Esophagus muscularis mucosa (tissue), 4 donors: ENCODE measurements around the gene TMEM109. TPM values are rescaled to one million over a fixed set of nuclear protein-coding genes. Genes with fewer than 3 reads are reported as not detected.

Source experiments
- DNase-seq: peaks from one replicate; pipeline ENCODE4 v3.0.0-alpha.2; 2017; ENCODE audit errors: extremely low spot score
- H3K27ac ChIP-seq, 4 donors: fragments of 200-600 bp; sonication (generic); replicated peaks in 1 of 4; 1 replicate in 3 of 4; 2 replicates in 1 of 4; pipeline ENCODE4 v1.5.1; 2016 to 2019; ENCODE audit warnings: mild to moderate bottlenecking in 1 of 4
- H3K27me3 ChIP-seq, 4 donors: fragments of 200-600 bp; sonication (generic); one replicate each; pipeline versions ENCODE4 v1.5.1 to v1.6.0; 2016 to 2019
- H3K36me3 ChIP-seq, 4 donors: fragments of 200-600 bp; sonication (generic); one replicate each; pipeline ENCODE4 v1.5.1; 2016 to 2019
- H3K4me1 ChIP-seq, 4 donors: fragments of 200-600 bp; sonication (generic); one replicate each; pipeline ENCODE4 v1.5.1; 2016 to 2019
- H3K4me3 ChIP-seq, 4 donors: fragments of 200-600 bp; sonication (generic); 1 replicate in 2 of 4; 2 replicates in 2 of 4; pipeline ENCODE4 v1.5.1; 2016 to 2019; ENCODE audit warnings: mild to moderate bottlenecking in 4 of 4, moderate library complexity in 1 of 4
- H3K9me3 ChIP-seq, 4 donors: fragments of 200-600 bp; sonication (generic); 1 replicate in 3 of 4; 2 replicates in 1 of 4; pipeline ENCODE4 v1.5.1; 2016 to 2019
- EP300 ChIP-seq: sonication (generic); formaldehyde crosslinking; IDR thresholded peaks from one replicate; pipeline ENCODE4 v1.6.1; 2017; ENCODE audit warnings: antibody characterized with exemption
- POLR2A ChIP-seq: fragments of 450-650 bp; IDR thresholded peaks from one replicate; pipeline ENCODE4 v1.6.1; 2017; ENCODE audit warnings: antibody characterized with exemption, moderate library complexity, mild to moderate bottlenecking, low read depth
- POLR2AphosphoS5 ChIP-seq, 2 donors: sonication (generic); formaldehyde crosslinking; IDR thresholded peaks; one replicate each; pipeline ENCODE4 v1.6.1; 2017; ENCODE audit warnings: antibody characterized with exemption in 2 of 2
- WGBS: methylation state at CpG from one replicate; pipeline ENCODE4 v1.1.5; 2018; 5-methylcytosine and 5-hydroxymethylcytosine counted together
- intact Hi-C: fragments of 100-400 bp; cut with DNase I; formaldehyde crosslinking; loops from one replicate; pipeline ENCODE4 v1.15.1; 2023
- total RNA-seq, 4 donors: library from RNA; depleted of rRNA; stranded (reverse); fragments of >200 nt; gene quantifications; one replicate each; pipeline versions ENCODE4 v1.1.0 to v1.2.1, GENCODE V29; 2016
- TF ChIP-seq, protein P1 (sequence below), 3 experiments: fragments of 200-600 bp in 2 of 3; fragments of 450-650 bp in 1 of 3; sonication (generic) in 2 of 3; IDR thresholded peaks; one replicate each; pipeline ENCODE4 v1.5.1; 2017 to 2019; ENCODE audit warnings: antibody characterized with exemption in 3 of 3, mild to moderate bottlenecking in 2 of 3, moderate library complexity in 1 of 3

TMEM109 gene, protein sequence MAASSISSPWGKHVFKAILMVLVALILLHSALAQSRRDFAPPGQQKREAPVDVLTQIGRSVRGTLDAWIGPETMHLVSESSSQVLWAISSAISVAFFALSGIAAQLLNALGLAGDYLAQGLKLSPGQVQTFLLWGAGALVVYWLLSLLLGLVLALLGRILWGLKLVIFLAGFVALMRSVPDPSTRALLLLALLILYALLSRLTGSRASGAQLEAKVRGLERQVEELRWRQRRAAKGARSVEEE
- total RNA-seq = 100 to 1,000 TPM; 106 to 186 (median 138) TPM

DNA sequence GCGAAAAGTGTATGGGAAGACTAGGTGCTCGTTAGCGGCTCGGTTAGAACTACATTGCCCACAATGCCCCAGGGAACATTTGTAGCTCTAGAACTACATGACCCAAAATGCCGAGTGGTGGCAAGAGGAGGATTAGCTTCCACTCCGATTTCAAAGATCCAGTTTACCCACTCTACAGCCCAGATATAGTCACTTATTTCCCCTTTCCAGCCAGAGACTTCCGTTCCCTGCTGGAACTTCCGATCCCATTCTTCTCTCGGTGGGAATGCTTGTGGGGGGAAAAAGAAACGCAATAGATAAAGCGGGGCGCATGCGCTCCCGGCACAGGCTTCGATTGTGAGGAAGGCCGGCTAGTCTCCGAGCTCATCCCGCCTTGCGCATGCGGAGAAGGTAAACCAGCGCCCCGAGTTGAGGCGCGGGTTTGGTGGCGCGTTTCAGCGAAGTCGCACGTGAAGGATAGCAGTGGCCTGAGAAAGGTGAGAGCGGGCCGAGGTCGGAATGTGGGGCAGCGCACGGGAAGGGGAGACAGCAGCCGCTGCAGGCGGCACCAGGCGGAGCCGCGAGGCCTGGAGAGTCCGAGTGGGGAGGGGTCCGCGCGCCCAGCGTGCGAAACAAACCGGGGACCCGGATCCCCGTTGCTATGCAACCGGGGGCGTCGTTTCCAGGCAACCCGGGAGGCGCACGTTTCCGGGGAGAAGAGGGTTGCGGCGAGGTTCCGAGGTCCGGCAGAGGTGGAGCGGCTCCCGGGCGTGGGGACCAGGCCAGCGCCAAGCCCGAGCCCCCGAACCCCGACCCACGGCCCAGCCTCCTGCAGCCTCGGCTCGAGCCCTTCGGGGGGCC is at the start of gene TMEM109:
TMEM109 (plus strand) TSS at position 366 of the 840 bp plus-strand sequence. CDS start 5,536 bp downstream, outside the sequence.
- DNase-seq = peak; percentile 96
- H3K27ac ChIP-seq = peak within 1 kb of the TSS; percentile 93 to 96 (median 94)
- TF ChIP-seq, protein P1, sequence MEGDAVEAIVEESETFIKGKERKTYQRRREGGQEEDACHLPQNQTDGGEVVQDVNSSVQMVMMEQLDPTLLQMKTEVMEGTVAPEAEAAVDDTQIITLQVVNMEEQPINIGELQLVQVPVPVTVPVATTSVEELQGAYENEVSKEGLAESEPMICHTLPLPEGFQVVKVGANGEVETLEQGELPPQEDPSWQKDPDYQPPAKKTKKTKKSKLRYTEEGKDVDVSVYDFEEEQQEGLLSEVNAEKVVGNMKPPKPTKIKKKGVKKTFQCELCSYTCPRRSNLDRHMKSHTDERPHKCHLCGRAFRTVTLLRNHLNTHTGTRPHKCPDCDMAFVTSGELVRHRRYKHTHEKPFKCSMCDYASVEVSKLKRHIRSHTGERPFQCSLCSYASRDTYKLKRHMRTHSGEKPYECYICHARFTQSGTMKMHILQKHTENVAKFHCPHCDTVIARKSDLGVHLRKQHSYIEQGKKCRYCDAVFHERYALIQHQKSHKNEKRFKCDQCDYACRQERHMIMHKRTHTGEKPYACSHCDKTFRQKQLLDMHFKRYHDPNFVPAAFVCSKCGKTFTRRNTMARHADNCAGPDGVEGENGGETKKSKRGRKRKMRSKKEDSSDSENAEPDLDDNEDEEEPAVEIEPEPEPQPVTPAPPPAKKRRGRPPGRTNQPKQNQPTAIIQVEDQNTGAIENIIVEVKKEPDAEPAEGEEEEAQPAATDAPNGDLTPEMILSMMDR (IDR thresholded peaks at IDR 0.05) = peak in 1 of 3 experiments; percentile 20
- TF ChIP-seq POLR2A (no peak), POLR2AphosphoS5 (IDR thresholded peaks at IDR 0.05) (peak; percentile 84 to 85)
- H3K4me3 ChIP-seq = peak within 1 kb of the TSS; percentile 74 to 92 (median 80)
- peaks cover 0 to 6% (median 0%) of the 10 kb centered on the region in 4 donors for H3K36me3 ChIP-seq
- no peaks in the 10 kb centered on the region for H3K27me3 ChIP-seq
- WGBS = under 1% methylated on average over 50 of the region's 70 CpGs
- intact Hi-C loops = no loop called here
- peaks cover 43 to 57% (median 52%) of the 10 kb centered on the region in 4 donors for H3K4me1 ChIP-seq
- no peaks in the 10 kb centered on the region for H3K9me3 ChIP-seq

DNA sequence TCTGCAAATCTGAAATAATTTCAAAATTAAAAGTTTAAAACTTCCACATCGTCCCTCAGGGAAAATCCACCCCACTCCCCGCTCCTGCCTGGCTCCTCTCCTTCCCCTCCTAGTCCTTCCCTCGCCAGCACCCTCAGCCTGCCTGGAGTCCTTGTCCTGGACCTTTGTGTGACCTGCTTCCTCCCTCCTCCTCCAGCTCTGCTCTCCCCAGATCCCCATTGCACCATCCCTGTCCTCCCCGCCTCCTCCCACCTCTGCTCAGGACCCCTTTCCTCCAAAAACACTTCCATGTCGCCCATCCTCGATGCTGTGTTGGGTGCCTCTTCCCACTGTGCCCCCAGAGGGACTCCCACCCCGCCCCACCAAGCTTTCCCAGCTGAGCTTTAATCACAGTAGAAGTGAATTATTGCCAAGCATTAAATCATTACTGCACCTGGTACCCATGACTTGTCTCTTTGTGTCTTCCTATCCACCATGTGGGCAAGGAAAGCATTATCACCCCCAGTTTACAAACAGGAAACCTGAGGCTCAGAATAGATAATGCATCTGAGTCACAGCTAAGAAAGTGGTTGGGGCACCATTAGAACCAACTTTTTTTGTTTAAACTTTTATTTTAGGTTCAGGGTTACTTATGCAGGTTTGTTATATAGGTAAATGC is 49.0 kb upstream of the TMEM109 start:
- peaks cover 0 to 6% (median 0%) of the 10 kb centered on the region in 4 donors for H3K27me3 ChIP-seq
- no peak for DNase-seq
- WGBS = 78% methylated on average over 7 of the region's 7 CpGs
- intact Hi-C loops = no loop called here
- TF ChIP-seq, protein P1 (IDR thresholded peaks at IDR 0.05) = no peak
- TF ChIP-seq POLR2A (no peak), EP300 (no peak), POLR2AphosphoS5 (IDR thresholded peaks at IDR 0.05) (no peak)
- H3K36me3 ChIP-seq = no peaks in the 10 kb centered on the region
- H3K4me3 ChIP-seq = no peak overlapping the region
- H3K27ac ChIP-seq = no peak overlapping the region
- no peaks in the 10 kb centered on the region for H3K4me1 ChIP-seq
- no peaks in the 10 kb centered on the region for H3K9me3 ChIP-seq

DNA sequence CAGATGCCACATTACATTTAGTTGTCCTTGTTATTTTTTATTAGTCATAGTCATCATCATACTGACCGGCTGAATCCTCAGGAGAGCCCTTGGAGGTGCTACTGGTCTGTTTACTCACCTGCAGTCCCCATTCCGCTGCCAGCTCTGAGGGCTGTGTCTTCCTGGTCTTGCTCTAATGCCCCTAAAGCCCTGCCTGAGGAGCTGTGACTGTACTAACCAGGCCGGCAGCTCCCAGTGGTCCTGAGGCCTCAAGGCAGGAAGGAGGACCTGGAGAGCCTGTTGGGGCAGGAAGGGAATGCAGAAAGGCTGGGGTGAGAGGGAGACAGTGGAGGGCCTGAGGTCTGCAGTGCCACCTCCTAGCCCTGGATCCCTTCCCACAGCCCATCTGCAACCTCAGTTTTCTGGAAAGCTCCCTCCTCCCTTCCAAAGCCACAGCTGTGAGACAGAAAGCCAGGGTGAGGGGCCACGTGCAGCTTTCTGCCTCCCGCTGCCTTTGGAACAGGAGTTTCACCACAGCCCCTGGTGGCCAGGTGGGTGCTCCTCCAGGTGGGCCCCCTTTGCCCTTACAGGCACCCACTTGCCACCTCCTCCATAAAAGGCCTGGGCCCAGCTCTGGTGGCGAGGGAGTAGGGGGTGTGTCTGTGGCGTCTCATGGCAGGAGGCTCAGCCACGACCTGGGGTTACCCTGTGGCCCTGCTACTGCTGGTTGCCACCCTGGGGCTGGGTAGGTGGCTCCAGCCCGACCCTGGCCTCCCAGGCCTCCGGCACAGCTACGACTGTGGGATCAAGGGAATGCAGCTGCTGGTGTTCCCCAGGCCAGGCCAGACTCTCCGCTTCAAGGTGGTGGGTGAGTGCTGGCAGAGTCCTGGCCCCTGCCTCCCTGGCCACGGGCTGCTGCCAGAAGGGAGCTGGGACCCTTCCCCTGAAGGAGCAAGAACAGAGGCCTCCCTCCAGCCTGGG is 46.8 kb upstream of the TMEM109 start, which contains the start of gene ZP1:
ZP1 (plus strand) TSS at position 632 of the 960 bp plus-strand sequence; CDS start at position 652, 20 bp downstream.
- H3K9me3 ChIP-seq = no peaks in the 10 kb centered on the region
- no peak within 1 kb of the TSS for H3K27ac ChIP-seq
- no peaks in the 10 kb centered on the region for H3K36me3 ChIP-seq
- intact Hi-C loops = no loop called here
- DNase-seq = no peak
- TF ChIP-seq POLR2A (no peak), EP300 (no peak), POLR2AphosphoS5 (IDR thresholded peaks at IDR 0.05) (no peak)
- H3K27me3 ChIP-seq = peaks cover 0 to 6% (median 0%) of the 10 kb centered on the region in 4 donors
- H3K4me1 ChIP-seq = peaks cover 14 to 20% (median 17%) of the 10 kb centered on the region in 4 donors
- WGBS = 63% methylated on average over 4 of the region's 13 CpGs
- no peak within 1 kb of the TSS for H3K4me3 ChIP-seq

DNA sequence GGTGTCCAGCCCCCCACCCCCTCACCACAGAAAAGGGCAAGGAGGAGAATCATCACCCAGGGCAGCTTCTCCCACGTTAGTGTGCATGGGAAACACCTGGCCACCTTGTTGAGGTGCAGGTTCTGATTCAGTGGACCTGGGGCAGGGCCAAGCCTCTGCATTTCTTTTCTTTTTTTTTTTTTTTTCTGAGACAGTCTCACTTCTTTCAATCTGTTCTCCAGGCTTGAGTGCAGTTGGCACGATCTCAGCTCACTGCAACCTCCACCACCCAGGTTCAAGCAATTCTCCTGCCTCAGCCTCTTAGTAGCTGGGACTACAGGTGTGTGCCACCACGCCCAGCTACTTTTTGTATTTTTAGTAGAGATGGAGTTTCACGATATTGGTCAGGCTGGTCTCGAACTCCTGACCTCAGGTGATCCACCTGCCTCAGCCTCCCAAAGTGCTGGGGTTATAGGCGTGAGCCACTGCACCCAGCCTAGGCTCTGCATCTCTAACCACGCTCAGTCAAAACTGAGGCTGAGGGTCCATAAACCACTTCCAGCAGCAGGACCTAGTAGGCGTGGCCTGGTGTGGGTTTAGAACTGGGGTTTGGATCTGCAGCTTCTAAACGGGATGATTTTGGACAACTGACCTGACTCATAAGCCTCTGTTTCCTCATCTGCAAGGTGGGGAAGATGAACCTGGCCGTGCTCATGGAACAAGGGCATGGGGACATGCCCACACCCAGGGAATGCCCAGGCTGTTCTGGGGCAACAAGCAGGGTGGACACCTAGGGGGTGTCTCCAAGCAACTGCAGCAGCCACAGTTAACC is 45.9 kb upstream of the TMEM109 start:
- WGBS = 83% methylated on average over 10 of the region's 10 CpGs
- H3K27ac ChIP-seq = no peak overlapping the region
- H3K4me1 ChIP-seq = peaks cover 21 to 28% (median 23%) of the 10 kb centered on the region in 4 donors
- TF ChIP-seq EP300 = no peak
- no peak for TF ChIP-seq POLR2A
- TF ChIP-seq POLR2AphosphoS5 (IDR thresholded peaks at IDR 0.05) = no peak
- TF ChIP-seq, protein P1 (IDR thresholded peaks at IDR 0.05) = no peak
- peaks cover 0 to 6% (median 0%) of the 10 kb centered on the region in 4 donors for H3K27me3 ChIP-seq
- no peak overlapping the region for H3K4me3 ChIP-seq
- H3K36me3 ChIP-seq = no peaks in the 10 kb centered on the region
- H3K9me3 ChIP-seq = no peaks in the 10 kb centered on the region
- intact Hi-C loops = no loop called here
- no peak for DNase-seq
